HG03175 (cell line): ENCODE measurements around the gene PCSK9.
"Not testable (repeated sequence)": the region's sequence is repeated elsewhere in the genome, so short reads cannot be mapped to it uniquely, and the experiment has no call there.

Experiments used
- ATAC-seq: cut with Tn5 transposase; IDR thresholded peaks from one replicate; pipeline ENCODE4 v1.9.1; 2021; ENCODE audit warnings: mild to moderate bottlenecking, moderate library complexity; ENCODE audit not compliant: unreplicated experiment

PCSK9 gene

DNA sequence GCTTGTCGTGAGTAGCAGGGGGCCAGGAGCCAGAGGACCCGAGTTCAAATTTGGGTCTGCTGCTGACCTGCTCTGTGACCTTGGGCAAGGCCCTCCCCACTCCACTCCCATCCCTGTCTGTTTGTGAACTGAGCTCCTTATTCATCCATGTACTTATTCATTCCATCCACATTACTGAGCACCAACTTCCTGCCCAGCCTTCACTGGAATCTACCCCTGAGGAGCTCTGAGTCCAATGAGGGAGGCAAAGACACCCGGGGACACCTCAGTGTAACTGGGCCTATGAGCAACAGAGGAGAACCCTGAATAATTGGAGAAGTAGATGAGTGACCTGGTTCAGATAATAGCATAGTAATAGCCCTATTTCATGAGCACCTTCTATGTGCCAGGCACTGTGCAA, 31.7 kb upstream of the PCSK9 start:
- ATAC-seq, result no peak

GRCh38 chr1:55010194-55010886, 29.0 kb upstream of the PCSK9 start:
- no peak for ATAC-seq

GRCh38 chr1:55010887-55011217, 28.5 kb upstream of the PCSK9 start:
- ATAC-seq, result no peak

DNA sequence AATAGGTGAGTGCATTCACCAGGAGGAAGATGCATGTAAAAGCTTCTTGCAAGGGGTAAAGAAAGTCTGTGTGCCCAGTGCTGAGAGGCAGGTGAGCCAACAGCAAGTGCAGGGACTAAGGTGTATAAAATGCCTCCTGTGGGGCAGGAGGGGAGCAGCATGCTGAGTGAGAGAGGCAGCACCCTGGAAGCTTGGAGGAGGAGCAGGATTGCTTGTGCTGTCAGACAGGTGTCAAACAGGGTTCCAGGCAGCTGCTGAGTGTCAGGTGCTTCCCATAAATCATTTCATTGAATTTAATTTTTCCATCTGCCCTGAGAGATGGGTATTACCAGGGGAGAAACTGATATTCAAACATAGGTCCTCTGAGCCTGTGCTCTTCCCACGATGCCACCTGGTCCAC, 26.7 kb upstream of the PCSK9 start:
- ATAC-seq, result no peak

GRCh38 chr1:55015123-55015522, 24.2 kb upstream of the PCSK9 start:
- no peak for ATAC-seq

- ATAC-seq, result no peak
Observed at GRCh38 chr1:55015731-55016620, 23.4 kb upstream of the PCSK9 start.

GRCh38 chr1:55018395-55018794, 21.0 kb upstream of the PCSK9 start:
- no peak for ATAC-seq

GRCh38 chr1:55021942-55022546, 17.3 kb upstream of the PCSK9 start:
- ATAC-seq, result peak; percentile 85

GRCh38 chr1:55024163-55024562, 15.2 kb upstream of the PCSK9 start:
- ATAC-seq, result not testable (repeated sequence)

GRCh38 chr1:55026682-55027081, 12.7 kb upstream of the PCSK9 start:
- not testable (repeated sequence) for ATAC-seq

DNA sequence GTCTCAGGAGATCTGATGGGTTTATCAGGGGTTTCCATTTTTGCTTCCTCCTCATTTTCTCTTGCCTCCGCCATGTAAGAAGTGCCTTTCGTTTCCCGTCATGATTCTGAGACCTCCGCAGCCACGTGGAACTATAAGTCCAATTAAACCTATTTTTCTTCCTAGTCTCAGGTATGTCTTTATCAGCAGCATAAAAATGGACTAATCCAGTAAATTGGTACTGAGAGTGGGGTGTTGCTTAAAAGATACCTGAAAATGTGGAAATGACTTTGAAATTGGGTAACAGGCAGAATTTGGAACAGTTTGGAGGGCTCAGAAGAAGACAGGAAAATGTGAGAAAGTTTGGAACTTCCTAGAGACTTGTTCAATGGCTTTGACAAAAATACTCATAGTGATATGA, 8.2 kb upstream of the PCSK9 start:
- not testable (repeated sequence) for ATAC-seq

GRCh38 chr1:55033265-55033614, 6.1 kb upstream of the PCSK9 start:
- no peak for ATAC-seq

GRCh38 chr1:55034476-55035133, 4.7 kb upstream of the PCSK9 start:
- no peak for ATAC-seq

DNA sequence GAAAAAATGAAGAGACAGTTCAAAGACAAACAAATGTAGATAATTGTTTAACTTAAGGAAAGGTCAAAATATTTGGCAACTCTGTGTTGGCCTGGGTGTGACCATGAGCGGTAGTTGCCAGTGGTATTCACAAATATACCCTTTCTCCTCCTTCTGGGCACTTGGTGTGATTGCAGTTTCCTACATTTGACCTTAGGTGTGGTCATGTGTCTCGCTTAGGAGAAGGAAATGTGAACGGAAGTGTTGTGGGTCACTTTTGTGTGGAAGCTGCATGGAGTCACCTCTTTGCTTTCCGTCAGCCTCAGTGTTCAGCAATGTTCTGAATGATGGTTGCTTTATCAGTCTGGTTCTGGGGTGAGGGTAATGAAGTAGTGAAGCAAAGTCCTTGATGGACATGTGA, 3.4 kb upstream of the PCSK9 start:
- no peak for ATAC-seq

GRCh38 chr1:55037733-55038551, 1.4 kb upstream of the PCSK9 start:
- ATAC-seq, result no peak

- no peak for ATAC-seq
Observed at GRCh38 chr1:55038552-55038838, 853 bp upstream of the PCSK9 start.

- ATAC-seq, result no peak
Observed at GRCh38 chr1:55038974-55039341, 390 bp upstream of the PCSK9 start.

DNA sequence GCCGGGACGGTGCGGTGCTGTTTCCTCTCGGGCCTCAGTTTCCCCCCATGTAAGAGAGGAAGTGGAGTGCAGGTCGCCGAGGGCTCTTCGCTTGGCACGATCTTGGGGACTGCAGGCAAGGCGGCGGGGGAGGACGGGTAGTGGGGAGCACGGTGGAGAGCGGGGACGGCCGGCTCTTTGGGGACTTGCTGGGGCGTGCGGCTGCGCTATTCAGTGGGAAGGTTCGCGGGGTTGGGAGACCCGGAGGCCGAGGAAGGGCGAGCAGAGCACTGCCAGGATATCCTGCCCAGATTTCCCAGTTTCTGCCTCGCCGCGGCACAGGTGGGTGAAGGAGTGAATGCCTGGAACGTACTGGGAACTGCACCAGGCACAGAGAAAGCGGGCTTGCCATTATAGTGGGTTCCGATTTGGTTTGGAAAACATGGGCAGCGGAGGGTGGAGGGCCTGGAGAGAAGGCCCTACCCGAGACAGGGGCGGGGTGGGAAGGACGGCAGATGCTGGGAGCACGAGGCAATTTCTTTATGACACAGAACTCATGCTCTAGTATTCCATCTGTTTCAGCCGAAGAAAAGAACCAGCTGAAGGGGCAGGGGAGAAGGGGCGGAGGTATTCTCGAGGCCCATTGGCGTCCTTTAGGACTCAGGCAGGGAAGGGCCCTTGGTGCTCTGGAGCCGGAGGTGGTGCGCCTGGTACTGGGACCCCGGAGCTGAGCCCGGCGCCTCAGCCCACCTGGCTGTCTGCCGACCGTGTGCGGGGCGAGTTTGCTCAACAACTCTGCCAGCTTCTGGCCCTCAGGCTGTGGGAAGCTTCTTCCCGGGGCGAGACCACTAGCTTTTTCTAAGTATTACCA, 960 bp downstream of the PCSK9 start:
- ATAC-seq, result no peak

GRCh38 chr1:55040933-55041494, 1.7 kb downstream of the PCSK9 start:
- ATAC-seq, result no peak

DNA sequence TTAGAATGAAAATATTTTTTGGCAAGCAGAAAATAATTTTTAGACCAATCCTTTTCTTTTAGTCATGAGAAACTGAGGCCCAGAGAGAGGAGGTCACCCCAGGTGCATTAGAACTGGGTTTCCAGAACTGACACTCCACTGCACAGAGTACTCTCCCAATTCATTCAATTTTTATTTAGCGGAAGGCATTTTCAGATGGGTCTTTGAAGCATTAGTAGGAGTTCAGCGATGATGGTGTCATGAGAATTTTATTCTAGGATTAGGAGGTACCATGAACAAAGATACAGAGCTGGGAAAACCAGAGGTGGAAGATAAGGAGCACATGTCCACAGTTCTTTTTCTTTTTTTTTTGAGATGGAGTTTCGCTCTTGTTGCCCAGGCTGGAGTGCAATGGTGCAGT, 2.3 kb downstream of the PCSK9 start:
- no peak for ATAC-seq
